CD4-positive, alpha-beta T cell treated with Interleukin-10 for 1 hour (primary cell): ENCODE results near the gene WDR17.
A peak's percentile ranks its signal among the peaks of the same experiment; 100 is the strongest.

Experiments used
- DNase-seq: peaks from one replicate; pipeline ENCODE4 v3.0.0-alpha.2; 2020

Gene WDR17

DNA sequence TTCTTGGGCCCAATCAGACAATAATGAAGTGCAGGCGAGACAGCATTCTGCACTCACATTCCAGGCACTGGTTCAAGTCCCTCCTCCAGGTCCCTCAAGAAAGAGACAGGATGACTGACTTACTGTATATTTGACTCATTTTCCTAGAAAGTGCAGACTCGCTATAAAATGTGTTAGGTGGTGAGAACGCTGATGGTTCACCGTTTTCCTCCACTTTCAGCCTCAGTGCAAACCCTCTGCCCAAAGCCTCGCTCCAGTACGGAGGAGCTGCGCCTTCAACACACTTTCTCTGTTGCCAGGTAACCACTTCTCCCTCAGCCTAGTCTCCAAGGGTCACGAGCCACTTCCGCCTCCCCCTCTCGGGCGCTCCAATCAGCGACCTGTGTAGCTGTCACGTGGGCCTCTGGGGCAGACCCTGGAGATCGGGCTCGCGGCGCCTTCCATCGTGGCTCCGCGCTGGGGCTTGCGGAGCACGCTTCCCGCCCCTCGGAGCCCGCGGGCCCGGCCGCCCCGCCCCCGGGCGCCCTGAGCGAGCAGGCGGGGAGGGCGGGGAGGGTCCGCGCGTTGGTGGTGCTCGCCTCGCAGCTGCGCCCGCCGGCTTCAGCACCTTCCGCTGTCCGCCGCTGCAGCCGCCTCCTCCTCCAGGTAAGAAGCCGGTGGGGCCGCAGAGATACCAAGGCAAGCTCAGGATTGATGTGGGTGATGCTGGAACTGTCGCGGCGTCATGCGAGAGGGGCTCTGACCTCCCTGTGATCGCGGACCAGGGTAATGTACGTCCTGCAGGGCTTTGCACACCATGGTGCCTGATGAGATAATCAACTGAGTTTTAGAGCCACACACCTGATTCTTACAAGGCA, at the start of gene WDR17:
WDR17 (plus strand) TSS at position 407 of the 857 bp plus-strand sequence. CDS start 45,740 bp downstream, outside the sequence.
- peak; percentile 77 for DNase-seq

DNA sequence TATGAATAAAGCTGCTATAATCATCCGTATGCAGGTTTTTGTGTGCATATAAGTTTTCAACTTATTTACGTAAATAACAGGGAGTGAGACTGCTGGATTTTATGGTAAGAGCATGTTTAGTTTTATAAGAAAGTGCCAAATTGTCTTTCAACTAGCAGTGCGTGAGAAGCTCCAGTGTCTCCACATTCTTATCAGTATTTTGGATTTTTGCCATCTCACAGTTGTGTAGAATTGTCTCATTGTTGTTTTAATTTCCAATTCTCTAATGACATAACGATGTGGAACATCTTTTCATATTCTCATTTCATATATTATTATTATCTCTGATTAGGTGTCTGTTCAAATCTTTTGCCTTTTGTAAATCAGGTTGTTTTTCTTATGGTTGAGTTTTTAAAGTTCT, 49.0 kb upstream of the WDR17 start:
- no peak for DNase-seq

DNA sequence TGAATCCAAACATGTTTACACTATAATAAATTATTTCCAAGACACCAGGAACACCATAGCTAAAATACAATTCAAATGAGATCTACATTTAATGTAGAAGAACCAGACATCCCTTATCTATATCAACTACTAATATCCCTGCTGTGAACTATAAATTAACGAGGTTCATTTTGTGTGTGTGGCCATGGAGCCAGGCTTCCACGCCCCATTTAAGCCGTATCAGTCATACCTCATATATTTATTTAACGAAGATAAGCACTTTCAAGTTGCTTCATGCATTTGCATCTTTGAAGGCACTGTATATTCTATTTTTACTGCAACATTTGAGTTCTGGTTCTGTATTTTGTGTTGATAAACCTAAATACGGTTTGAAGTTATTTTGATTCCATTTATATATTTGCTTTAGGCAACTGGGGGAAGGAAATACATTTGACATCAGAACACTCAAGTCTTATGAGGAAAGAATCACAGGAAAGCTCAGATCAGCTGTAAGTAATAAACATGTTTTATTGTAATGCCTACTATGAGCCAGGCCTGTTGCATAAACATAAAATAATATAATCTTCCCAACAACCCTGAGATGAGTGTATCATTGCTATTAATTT, 45.1 kb upstream of the WDR17 start:
- no peak for DNase-seq

DNA sequence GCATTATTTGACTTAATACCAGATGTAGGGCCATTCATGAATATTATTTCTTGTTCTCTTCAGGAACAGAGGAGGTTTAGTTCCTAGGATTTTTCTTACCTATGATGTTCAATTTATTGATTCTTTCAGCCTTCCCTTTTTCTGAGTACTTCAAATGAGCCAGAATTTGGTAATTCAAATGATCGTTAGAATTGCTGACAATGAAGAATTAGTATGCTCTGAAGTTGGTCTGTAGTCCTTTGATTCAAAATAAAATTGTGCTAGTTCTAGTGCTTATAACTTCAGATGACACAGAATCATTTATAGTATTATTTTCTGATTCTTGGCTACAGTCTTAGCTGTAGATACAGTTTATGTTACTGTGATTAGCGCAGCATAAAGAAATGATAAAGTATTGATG, 35.2 kb upstream of the WDR17 start:
- no peak for DNase-seq

- DNase-seq = no peak
Observed at GRCh38 chr4:176031922-176032321, 33.7 kb upstream of the WDR17 start.

DNA sequence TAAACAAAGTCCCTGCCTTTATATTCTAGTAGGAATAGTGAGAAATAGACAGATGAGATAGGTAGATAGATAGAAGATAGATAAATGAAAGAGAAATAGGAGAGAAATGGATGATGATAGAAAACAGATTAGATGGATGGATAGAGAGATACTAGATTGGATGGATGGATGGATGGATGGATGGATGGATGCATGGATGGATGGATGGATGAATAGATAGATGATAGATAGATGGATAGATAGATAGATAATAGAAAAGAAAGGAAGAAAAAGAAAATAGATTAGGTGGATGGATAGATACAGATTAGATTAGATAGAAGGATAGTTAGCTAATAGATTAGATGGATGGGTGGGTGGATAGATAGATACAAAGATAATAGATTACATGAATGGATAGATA, 33.2 kb upstream of the WDR17 start:
- DNase-seq = no peak

DNA sequence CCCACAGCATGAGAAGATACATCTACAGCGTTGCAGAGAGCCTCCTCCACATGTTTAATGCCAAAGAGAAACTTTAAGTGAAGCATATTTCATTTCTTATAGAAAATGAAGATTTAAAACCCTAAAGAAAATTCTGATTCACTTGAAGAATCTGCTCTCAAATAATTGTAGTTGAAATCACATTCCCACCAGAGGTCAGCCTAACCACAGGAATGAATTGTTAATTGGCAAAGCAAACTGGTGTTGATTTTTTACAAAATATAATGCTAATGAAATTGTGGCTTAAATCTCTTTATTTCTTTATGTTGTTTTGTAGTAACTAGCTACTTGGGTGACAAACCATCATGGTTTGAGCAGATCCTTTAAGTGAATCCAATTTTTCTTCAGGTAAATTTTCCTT, 31.1 kb upstream of the WDR17 start:
- DNase-seq = peak; percentile 34

DNA sequence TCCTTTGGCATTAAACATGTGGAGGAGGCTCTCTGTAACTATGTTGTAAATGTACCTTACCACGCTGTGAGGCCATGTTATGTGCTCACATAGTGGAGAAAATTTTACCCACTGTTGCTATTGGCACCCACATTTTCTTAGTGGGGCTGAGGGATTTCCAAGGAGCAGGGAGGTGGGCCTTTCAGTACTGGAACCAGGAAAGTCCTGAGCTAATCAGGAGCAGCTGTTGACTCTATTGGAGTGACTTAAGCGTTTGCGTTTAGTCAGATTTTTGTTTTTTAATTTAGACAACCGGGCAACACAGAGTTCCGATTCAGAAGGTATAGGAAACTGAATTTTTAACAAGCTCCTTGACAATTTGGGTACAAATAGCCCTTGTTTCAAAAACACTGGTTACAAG, 30.7 kb upstream of the WDR17 start:
- no peak for DNase-seq

- DNase-seq = no peak
Observed at GRCh38 chr4:176036585-176037205, 28.9 kb upstream of the WDR17 start.

GRCh38 chr4:176038789-176039188, 26.9 kb upstream of the WDR17 start:
- no peak for DNase-seq

DNA sequence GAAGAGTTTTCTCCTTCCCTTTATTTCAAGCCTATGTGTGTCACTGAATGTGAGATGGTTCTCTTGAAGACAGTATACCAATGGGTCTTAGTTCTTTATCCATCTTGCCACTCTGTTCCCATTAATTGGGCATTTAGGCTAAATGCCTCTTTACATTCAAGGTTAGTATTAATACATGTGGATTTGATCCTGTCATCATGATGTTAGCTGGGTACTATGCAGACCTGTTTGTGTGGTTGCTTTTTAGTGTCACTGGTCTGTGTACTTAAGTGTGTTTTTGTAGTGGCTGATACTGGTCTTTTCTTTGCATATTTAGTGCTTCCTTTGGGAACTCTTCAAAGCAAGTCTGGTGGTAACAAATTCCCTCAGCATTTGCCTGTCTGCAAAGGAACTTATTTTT, 23.4 kb upstream of the WDR17 start:
- no peak for DNase-seq

DNA sequence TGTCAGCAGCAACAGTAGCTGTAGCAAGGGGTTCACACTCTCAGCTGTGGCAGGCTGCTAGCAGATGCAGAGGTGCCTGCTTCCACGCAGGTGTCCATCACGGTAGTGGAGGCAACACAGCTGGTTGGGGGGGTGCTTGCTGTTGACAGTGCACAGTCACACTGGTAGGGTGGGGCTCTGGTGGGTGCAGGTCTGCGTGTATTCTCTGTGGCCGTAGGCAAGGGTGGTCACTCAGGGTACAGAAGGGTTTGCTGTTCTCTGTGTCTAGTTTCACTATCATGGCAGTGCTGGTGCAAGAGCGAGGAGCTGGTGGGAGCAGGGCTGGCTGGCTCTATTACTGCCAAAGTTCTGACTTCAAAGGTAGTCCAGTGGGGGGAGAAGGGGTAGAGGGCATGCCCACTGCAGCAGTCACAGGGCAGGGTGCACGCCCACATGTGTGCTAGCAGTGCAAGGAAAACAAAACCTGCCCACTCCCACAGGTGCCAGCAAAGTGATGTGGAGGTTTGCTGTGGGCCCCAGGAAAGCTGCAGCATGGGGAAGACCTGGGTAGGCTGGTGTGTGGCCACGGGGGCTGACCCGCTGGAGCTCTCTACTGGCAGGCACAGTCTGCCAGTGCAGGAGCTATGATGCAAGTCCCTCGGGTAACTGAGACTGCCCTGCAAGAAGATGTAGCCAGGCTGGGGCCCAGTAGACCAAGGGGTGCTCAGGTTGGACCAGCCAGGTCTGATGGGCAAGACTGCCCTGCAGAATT, 21.6 kb upstream of the WDR17 start:
- DNase-seq = no peak

DNA sequence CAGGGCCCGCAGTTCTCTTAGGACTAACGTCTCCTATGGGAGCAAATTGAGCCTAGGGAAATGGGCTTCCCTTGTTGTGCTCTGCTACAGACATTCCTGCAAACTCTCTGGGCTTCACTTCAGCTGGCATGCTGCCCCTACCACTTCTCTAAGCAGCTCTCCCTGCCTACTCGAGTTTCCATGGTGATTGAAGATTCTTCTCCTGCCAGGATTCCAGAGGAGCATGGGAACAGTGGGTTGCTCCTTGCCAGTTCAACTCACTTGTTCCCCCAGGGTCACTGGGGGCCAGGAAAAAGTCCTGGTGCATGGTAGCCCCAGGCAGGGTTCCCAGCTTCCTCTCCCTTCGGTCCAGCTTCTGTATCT, 21.1 kb upstream of the WDR17 start:
- DNase-seq = no peak

- no peak for DNase-seq
Observed at GRCh38 chr4:176048631-176049030, 17.0 kb upstream of the WDR17 start.

DNA sequence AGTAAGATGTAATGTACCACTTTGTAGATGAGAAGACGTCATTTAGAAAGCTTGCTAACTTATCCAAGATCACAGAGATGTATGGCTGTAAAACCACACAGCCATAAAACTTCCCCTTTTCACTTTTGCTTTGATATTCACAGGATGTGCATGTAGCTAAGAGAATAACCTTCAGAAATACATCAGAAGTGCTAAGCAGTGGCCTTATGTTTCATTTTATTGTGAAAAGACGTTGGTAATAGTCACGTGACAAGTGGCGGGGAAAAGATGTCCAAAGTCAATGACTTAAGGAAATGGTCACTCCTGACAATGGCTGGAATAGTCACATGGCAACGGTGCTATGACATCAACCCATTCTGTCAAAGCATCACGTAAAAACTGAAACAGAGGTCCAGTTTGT, 12.9 kb upstream of the WDR17 start:
- no peak for DNase-seq

DNA sequence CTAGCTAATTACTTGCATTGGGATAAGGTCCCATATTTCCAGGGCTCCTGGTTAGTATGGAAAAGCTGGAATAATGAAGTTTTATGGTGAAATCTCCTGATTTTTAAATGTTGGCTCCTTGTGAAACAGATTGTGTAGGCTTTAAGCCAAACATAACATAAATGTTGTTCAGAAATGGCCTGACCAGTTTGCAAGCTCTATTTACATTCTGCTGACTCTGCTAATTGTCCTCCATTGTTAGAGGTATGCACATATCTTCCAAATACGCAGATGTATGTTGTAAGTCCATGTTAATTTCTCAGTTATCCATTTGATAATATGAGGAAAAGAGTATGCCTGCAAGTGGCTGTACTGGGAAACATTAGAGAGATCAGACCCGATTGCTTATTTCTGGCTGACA, 11.9 kb upstream of the WDR17 start:
- no peak for DNase-seq

GRCh38 chr4:176054942-176055341, 10.7 kb upstream of the WDR17 start:
- no peak for DNase-seq

GRCh38 chr4:176063718-176064117, 1.9 kb upstream of the WDR17 start:
- no peak for DNase-seq

- no peak for DNase-seq
Observed at GRCh38 chr4:176064539-176064938, 1.1 kb upstream of the WDR17 start.

DNA sequence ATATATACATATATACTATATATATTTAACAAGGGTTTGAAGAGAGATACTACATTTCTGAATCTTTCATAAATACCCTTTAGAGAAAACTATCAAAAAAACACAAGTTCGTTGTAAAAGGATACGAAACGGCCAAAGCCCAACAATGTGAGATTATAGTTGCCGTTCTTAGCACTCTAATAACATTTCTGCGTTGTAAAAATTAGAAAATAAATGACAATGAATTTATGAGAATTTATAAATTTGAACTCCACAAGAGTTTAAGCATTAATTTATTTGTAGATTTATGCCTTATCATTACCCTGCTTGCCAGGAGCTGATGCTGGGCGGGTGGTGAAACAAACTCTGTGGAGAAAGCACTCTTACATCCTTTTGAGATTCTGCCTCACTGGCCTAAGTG, 1.1 kb downstream of the WDR17 start:
- DNase-seq = no peak

GRCh38 chr4:176077561-176077960, 11.9 kb downstream of the WDR17 start:
- DNase-seq = no peak

DNA sequence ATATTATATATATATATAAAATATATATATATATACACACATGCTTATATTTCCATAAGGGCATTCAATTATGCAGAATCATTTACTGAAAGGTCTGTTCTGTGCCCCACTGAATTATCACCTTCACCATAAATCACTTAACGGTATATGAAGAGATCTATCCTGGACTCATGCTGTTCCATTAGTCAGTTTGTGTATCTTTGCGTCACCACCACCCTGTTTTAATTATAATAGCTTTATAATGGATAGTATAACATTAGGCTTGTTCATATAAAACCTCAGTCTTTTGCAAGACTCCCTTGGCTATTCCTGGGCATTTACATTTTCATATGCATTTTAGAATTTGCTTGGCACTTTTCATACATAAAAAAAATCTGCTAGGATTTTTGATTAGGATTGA, 19.1 kb downstream of the WDR17 start:
- no peak for DNase-seq

DNA sequence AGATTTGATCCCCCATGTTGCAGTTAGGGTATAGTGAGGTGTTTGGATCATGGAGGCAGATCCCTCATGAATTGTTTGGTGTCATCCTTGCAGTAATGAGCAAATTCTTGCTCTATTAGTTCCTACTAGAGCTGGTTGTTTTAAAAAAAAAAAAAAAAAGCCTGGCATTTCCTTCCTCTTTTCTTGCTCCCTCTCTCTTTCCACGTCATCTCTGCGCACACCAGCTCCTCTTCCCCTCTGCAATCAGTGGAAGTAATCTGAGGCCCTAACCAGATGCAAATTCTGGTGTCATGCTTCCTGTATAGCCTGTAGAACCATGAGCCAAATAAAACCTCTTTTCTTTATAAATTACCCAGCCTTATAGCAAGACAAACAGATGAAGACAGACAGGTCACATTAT, 24.5 kb downstream of the WDR17 start:
- no peak for DNase-seq

GRCh38 chr4:176099314-176099713, 33.7 kb downstream of the WDR17 start:
- no peak for DNase-seq
